K562 (cell line): ENCODE measurements around the gene NF1. TPM values are rescaled to one million over a fixed set of nuclear protein-coding genes. Genes with fewer than 3 reads are reported as not detected.
A peak's percentile ranks its signal among the peaks of the same experiment; 100 is the strongest.

ENCODE experiments used
- ARID1B ChIP-seq: fragments of 450-650 bp; IDR thresholded peaks from 2 replicates; pipeline ENCODE4 v1.6.1; 2016; ENCODE audit warnings: antibody characterized with exemption, mild to moderate bottlenecking, inconsistent platforms
- CREB3L1 ChIP-seq: fragments of 450-650 bp; IDR thresholded peaks from 2 replicates; pipeline ENCODE4 v1.6.1; 2014; ENCODE audit warnings: low read depth, mild to moderate bottlenecking, moderate library complexity, borderline replicate concordance
- EHMT2 ChIP-seq: fragments of 450-650 bp; IDR thresholded peaks from 2 replicates; pipeline ENCODE4 v1.6.1; 2018; ENCODE audit warnings: antibody characterized with exemption
- GTF2B ChIP-seq: IDR thresholded peaks from 2 replicates; pipeline ENCODE4 v1.6.1; 2011; ENCODE audit not compliant: insufficient read length; ENCODE audit errors: extremely low read depth
- HDAC1 ChIP-seq, 2 experiments: fragments of 450-650 bp; IDR thresholded peaks; 2 replicates each; pipeline ENCODE4 v1.6.1; 2016 to 2017; ENCODE audit warnings: inconsistent platforms in 1 of 2, mild to moderate bottlenecking in 1 of 2, moderate library complexity in 1 of 2
- MAZ ChIP-seq, 2 experiments: fragments of 450-650 bp in 1 of 2; sonication (generic) in 1 of 2; formaldehyde crosslinking; IDR thresholded peaks in 1 of 2; conservative IDR thresholded peaks in 1 of 2; 2 replicates each; pipeline versions ENCODE4 v1.4.0 to v1.5.0; 2020; ENCODE audit warnings: mild to moderate bottlenecking in 1 of 2, missing genetic modification reagents in 1 of 2
- MEIS2 ChIP-seq: fragments of 450-650 bp; IDR thresholded peaks from 2 replicates; pipeline ENCODE4 v1.6.1; 2014; ENCODE audit warnings: mild to moderate bottlenecking; ENCODE audit not compliant: partially characterized antibody
- MTA2 ChIP-seq: fragments of 450-650 bp; IDR thresholded peaks from 2 replicates; pipeline ENCODE4 v1.6.1; 2016; ENCODE audit warnings: low read depth
- PRDM10 ChIP-seq: fragments of 450-650 bp; IDR thresholded peaks from 2 replicates; pipeline ENCODE4 v1.6.1; 2018; ENCODE audit not compliant: partially characterized antibody
- RBFOX2 ChIP-seq: fragments of 200-400 bp; formaldehyde crosslinking; IDR thresholded peaks from 2 replicates; pipeline ENCODE4 v1.6.1; 2017; ENCODE audit warnings: low read depth, mild to moderate bottlenecking, low read length, moderate library complexity
- SMARCA4 ChIP-seq: fragments of 450-650 bp; IDR thresholded peaks from 2 replicates; pipeline ENCODE4 v1.6.1; 2016
- TBP ChIP-seq: optimal IDR thresholded peaks from 2 replicates; pipeline ENCODE3; 2011; ENCODE audit warnings: low read depth, low read length, improper control_type of control experiment
- TCF7 ChIP-seq: sonication (generic); IDR thresholded peaks from 2 replicates; pipeline ENCODE4 v1.6.1; 2016; ENCODE audit warnings: antibody characterized with exemption, borderline replicate concordance
- WHSC1 ChIP-seq: IDR thresholded peaks from one replicate; pipeline ENCODE4 v1.6.1; 2012; ENCODE audit warnings: low read length, control low read depth, inconsistent platforms
- ZHX1 ChIP-seq: fragments of 150-350 bp; conservative IDR thresholded peaks from 2 replicates; pipeline ENCODE4 v1.6.1; 2014; ENCODE audit warnings: low read length
- ZNF436 ChIP-seq: fragments of 250-450, 450-650 bp; sonication (Bioruptor Pico); formaldehyde crosslinking; IDR thresholded peaks from 2 replicates; pipeline ENCODE4 v1.7.0; 2020; ENCODE audit warnings: mild to moderate bottlenecking
- ZNF644 ChIP-seq: fragments of 200-800 bp; sonication (Bioruptor generic); IDR thresholded peaks from 2 replicates; pipeline ENCODE4 v1.6.1; 2016; ENCODE audit warnings: low read depth, missing genetic modification characterization, missing compliant biosample characterization
- ZNF655 ChIP-seq: fragments of 250-450 bp; sonication (Bioruptor Pico); IDR thresholded peaks from 2 replicates; pipeline ENCODE4 v1.5.0; 2021
- polyA plus RNA-seq, 8 experiments: library from polyadenylated mRNA; depleted of rRNA in 4 of 8; stranded (reverse) in 5 of 8; unstranded in 3 of 8; fragments of >200 nt; fragmentation: Nextera tagmentation in 2 of 8; fragmentation: Illumina TruSeq in 1 of 8; extraction: Ambion mirVana in 2 of 8; extraction: Trizol in 1 of 8; gene quantifications; 2 replicates each; pipeline versions ENCODE4 v1.2.1 to v1.2.3, GENCODE V29; 2011 to 2014; ENCODE audit warnings: inconsistent platforms in 1 of 8, missing spikeins in 1 of 8
- total RNA-seq, 7 experiments: library from RNA; depleted of rRNA in 6 of 7; stranded (reverse); fragments of >200 nt in 6 of 7; fragmentation: Illumina TruSeq in 2 of 7; extraction: Trizol in 2 of 7; gene quantifications; 2 replicates each; pipeline versions ENCODE4 v1.2.1 to v1.2.3, GENCODE V29; 2011 to 2021; ENCODE audit warnings: low replicate concordance in 1 of 7

Gene NF1
- total and polyA plus RNA-seq, 9 of the 15 experiments (the other 6 are each of a cell fraction or from before 2014, with no cell fraction given) = 3.4 to 41.9 (median 24.3) TPM

- peak; percentile 27 for TF ChIP-seq PRDM10
- TF ChIP-seq RBFOX2 = no peak
- no peak for TF ChIP-seq MAZ (CRISPR knock-in tag; conservative IDR thresholded peaks at IDR 0.05 in 1 of 2, IDR thresholded peaks at IDR 0.05 in 1 of 2)
- no peak for TF ChIP-seq TBP
- 0 out of 2 replicates have a peak, but pooled peaks have one; percentile 11 for TF ChIP-seq MTA2
- peak; percentile 47 for TF ChIP-seq SMARCA4
- peak; percentile 42; the same call in 1 of the 2 replicates for TF ChIP-seq EHMT2
- no peak for TF ChIP-seq ZNF436 (CRISPR knock-in tag)
- no peak for TF ChIP-seq CREB3L1
- TF ChIP-seq HDAC1 (IDR thresholded peaks at IDR 0.05) = no peak
- TF ChIP-seq MEIS2 = peak; percentile 6
- no peak for TF ChIP-seq WHSC1
- no peak for TF ChIP-seq ZHX1
- TF ChIP-seq ZNF655 = no peak
- no peak for TF ChIP-seq GTF2B
- no peak for TF ChIP-seq ZNF644
- TF ChIP-seq ARID1B = peak; percentile 56; the same call in 1 of the 2 replicates
- TF ChIP-seq TCF7 = no peak
- TF ChIP-seq, all 486 proteins: peak for 18
Measured at GRCh38 chr17:31085563-31085962, 9.2 kb upstream of the NF1 start (continued).
